NCI-H1105 treated with DMSO at 0.1 percent for 48 hours (cell line): ENCODE measurements around the gene TPRG1L.
"Not testable (repeated sequence)": the region's sequence is repeated elsewhere in the genome, so short reads cannot be mapped to it uniquely, and the experiment has no call there.

ENCODE experiments used
- DNase-seq: peaks from one replicate; lab custom pipeline; 2025; lab: John Stamatoyannopoulos, UW

Gene TPRG1L

DNA sequence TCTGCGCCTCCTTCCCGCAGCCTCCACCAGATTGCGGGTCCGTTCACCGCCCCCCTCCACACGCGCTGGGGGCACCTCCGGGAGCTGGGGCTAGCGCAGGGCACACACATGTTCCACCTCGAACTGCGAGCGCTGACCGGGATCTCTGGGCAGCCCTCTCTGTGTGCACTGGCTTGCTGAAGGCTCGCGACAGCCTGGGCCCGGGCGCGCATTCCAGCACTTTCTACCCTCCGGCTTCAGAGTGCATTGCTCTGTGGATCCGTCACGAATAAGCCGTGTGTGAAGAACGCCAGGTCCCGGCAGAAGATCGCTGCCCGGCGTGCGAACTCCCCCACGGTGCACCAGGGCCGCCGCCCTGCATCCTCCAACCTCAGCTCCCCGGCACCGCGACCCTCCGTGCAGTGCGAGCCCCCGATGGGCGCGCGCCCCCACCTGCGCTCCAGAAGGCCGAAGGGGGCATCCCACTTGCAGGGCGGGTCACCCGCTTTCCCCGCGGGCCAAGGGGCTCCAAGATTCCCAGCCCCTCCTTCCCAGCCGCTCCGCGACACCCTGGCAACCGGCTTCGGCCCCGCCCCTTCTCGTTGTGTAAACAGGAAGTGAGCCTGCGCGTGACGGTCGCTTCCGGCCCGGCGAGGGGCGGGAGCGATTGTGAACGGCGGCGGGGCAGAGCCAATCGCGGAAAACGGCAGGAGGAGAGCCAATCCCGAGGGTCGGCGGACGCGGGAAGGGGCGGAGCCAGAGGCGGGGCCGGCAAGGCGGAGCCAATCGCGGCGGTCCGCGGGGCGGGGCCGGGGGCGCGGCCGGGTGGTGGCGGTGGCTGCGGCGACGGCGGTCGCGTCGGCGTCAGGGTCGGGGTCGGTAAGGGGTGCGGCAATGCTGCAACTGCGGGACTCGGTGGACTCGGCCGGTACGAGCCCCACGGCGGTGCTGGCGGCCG is at the start of gene TPRG1L:
TPRG1L (plus strand) TSS at position 816 of the 937 bp plus-strand sequence; CDS start at position 874, 58 bp downstream.
- peak; percentile 96 for DNase-seq

DNA sequence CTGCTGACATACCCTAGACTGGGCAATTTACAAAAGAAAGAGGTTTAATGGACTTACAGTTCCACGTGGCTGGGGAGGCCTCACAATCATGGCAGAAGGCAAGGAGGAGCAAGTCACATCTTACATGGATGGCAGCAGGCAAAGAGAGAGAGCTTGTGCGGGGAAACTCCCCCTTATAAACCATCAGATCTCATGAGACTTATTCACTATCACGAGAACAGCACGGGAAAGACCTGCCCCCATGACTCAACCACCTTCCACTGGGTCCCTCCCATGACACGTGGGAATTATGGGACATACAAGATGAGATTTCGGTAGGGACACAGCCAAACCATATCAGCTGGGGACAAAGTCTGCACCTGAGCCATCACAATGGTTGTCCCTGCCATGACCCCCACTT is 49.3 kb upstream of the TPRG1L start:
- DNase-seq, result not testable (repeated sequence)

DNA sequence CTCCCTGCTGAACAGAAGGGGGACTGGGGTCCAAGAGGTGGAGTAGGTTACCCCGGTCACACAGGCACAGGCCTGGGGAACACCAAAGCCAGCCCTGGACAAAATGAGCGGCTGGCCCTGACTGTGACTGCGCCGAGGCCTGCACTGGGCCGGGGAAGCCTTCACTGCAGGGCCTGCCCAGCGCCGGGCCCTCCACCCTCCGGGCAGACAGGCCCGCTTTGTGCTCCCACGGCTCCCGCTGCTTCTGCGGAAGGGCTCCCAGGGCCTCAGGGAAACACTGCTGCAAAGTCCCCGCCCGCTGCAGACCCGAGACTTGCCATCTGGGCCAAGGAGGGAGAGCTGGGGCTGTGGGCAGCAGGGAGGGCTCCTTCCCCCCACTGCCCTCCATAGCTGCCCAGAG is 48.8 kb upstream of the TPRG1L start:
- DNase-seq, result no peak

DNA sequence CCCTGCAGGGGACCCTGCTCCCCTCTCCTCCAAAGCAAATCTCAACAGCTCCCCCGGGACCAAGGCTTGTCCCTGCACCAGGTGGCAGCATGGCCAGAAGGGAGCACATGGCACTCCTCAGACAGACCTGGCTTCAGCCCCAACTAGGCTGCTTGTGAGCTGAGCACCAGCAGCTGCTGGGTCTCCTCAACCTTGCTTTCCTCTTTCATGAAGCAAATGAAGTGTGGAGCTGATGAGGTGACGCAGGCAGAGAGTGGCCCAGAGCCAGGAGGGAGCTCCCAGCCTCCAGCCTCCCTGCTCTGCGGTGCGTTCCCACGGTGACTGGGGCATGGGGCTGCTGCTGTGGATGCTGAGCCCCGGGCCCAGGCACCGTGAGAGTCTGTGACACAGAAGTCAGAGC is 47.5 kb upstream of the TPRG1L start:
- peak; percentile 6 for DNase-seq

DNA sequence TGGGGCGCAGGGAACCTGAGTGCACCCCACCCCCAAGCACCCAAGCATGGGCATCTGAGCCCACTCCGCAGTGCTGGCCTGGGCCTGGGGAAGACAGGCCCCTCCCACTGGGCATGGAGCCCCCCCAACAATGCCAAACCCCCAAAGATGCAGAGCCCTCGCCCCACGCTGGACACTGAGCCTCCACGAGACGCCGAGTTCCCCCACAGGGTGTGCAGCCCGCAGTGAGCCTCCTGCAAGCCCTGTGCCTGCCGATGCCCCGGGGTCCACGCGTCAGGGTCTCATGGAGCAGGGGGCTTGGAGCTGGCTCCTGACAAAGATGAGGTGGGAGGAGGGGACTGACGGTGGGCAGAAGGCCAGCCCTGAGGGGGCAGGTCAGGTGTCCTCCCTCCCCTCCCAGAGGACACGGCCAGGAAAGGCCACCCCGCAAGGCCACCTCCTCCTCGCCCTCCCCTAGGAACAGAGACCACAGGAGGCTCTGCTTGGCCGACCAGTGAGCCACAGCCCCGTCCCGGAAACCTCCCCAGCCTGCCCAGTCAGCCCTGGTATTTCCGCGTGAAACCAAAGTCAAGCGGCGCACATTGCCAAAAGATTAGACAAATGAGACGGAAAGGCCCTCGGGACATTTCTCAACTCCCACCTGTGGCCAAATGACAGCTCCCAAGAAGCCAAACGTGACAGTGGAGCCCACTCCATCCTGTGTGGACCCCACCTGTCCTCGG is 46.9 kb upstream of the TPRG1L start:
- DNase-seq, result no peak

DNA sequence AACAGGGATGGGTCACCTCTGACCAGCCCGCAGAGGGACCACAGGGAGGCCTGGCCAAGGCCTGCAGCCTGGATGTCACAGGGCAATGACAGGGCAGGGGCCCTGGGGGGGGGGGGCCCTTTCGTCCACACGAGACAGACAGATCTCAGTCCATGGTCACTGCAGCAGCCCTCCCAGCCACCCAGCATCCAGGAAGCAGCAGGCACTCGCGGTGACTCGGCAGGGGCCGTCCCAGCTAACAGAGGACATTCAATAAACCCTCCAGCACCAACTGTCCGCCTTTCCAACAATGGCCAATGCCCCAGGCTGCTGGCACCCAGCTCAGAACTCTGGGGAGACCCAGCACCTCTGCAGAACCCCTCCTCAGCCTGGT is 46.4 kb upstream of the TPRG1L start:
- no peak for DNase-seq

DNA sequence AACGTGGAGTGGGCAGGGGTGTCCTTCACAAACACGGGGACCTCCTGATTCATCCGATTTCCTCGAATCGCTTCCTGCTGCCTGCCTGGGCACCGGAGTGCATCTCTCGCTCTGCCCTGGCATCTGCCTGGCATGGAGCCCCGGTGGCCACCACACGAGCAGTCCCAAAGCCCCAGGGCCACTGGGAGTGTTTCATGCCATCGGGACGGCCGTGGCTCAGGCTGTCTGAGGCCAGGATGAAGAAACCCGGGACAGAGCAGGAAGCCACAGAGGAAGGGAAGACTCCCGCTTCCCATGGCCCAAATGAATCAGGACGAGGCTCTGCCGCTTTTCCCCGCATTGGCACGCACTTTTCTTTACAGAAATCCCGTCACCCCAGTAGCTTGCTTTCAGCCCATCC is 45.9 kb upstream of the TPRG1L start:
- DNase-seq, result no peak

DNA sequence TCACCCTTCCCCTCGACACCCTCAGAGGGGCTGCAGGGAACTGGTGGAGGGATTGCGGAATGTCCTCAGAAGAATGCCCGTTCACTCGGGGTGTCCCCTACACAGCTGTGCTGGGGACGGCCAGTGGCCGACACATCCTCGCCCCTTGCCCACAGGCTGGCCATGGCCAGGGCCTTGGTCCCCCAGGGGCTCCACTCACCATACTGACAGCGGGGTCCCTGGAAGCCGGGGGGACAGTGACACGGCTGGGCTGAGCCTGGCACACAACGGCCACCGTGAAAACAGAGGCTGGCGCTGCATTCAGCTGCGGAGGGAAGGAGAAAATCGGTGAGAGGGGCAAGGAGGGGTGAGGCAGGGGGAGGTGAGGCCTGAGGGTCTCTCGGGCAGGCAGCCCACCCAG is 45.2 kb upstream of the TPRG1L start:
- DNase-seq, result no peak

DNA sequence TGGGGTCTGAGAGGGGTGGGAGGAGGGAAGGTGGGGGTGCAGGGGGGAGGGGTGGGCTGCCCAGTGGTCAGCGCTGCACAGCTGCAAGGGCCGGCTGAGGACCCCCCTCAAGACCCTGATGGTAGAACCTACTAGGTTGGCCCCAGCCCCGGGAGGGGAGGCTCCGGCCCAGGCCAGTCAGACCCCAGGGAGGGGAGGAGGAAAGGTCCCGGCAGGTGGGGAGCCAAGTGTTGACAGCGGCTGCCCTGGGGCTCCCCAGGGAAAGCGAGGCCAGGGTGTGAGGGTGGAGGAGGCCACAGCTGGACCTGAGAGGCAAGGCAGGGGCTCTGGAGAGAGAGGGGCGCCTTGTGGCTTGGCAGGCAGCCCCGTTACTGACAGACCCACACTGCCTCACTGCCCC is 44.6 kb upstream of the TPRG1L start:
- no peak for DNase-seq

DNA sequence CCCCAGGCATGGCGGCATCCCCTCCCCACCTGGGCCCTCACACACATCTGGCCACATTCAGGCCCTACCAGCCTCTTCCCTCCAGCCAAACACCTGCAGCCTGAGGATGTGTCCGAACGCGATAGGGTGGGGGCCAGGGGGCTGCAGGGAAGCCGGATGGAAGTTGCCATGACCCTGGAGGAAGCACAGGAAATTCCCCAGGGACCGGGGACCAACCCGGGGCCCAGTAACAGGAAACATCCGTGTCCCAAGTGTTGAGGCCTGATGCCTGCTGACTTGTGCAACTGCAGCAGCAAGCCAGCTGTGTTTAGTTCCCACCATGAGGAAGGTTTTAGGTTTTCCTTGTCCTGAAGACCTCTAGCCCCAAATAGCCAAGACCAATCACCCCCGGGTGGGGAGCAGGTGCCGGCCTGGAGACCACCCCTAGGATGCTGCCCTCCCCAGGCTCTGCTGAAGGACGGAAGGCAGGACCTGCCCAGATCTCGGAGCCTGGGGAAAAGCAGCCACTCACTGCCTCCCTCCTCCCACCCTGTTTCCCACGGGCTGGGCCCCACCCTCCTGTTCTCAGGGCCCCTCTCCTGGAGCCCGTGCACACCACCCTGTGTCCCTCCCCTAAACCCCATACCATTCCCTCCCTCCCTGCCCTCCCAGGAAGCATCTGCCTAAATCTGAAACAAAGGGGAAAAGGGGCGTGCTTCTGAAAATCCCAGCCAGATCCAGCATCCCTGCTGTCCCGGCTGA is 43.3 kb upstream of the TPRG1L start:
- no peak for DNase-seq

DNA sequence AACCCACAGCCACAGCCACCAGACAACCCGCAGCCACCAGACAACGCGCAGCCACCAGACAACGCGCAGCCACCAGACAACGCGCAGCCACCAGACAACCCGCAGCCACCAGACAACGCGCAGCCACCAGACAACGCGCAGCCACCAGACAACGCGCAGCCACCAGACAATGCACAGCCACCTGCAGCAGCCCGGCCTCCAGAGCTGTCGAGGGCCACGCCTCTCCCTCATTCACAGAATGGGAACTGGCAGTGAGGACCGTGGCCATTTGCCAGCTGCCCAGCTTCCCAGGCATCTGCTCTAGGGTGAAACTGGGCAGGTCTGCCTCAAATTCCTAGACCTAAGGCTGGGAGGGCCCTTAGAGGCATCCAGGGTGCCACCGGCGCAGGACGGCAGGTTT is 41.1 kb upstream of the TPRG1L start:
- not testable (repeated sequence) for DNase-seq

DNA sequence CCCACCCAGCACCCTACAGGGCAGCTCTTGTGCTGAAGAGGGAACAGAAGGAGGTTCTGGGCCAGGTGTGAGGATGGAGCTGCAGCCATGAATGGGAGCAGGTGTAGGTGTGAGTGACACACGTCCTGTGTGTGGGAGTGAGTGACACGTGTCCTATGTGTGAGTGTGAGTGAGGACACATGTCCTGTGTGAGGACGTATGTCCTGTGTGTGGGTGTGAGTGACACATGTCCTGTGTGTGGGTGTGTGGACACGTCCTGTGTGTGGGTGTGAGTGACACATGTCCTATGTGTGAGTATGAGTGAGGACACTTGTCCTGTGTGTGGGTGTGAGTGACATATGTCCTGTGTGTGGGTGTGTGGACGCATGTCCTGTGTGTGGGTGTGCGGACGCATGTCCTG is 39.9 kb upstream of the TPRG1L start:
- DNase-seq, result no peak

DNA sequence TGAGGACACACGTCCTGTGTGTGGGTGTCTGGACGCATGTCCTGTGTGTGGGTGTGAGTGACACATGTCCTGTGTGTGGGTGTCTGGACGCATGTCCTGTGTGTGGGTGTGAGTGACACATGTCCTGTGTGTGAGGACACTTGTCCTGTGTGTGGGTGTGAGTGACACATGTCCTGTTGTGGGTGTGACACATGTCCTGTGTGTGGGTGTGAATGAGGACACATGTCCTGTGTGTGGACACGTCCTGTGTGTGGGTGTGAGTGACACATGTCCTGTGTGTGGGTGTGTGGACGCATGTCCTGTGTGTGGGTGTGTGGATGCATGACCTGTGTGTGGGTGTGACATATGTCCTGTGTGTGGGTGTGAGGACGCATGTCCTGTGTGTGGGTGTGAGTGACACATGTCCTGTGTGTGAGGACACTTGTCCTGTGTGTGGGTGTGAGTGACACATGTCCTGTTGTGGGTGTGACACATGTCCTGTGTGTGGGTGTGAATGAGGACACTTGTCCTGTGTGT is 39.4 kb upstream of the TPRG1L start:
- not testable (repeated sequence) for DNase-seq

DNA sequence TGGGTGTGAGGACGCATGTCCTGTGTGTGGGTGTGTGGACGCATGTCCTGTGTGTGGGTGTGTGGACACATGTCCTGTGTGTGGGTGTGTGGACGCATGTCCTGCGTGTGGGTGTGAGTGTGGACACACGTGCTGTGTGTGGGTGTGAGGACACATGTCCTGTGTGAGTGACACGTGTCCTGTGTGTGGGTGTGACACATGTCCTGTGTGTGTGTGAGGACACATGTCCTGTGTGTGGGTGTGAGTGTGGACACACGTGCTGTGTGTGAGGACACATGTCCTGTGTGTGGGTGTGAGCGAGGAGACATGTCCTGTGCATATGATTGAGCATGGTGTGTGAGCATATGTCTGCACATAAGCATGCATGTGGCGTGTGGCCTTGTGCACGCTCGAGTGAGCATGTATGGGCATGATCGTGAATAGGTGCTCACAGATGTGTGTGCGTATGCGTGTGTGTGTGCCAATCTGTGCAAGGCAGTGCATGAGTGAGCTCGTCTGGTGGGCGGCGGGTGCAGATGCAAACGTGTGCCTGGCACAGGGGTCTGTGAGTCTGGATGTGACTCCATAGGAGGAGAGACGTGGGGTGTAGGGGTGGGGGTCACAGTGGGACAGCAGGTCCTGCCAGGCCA is 38.8 kb upstream of the TPRG1L start:
- DNase-seq, result no peak

DNA sequence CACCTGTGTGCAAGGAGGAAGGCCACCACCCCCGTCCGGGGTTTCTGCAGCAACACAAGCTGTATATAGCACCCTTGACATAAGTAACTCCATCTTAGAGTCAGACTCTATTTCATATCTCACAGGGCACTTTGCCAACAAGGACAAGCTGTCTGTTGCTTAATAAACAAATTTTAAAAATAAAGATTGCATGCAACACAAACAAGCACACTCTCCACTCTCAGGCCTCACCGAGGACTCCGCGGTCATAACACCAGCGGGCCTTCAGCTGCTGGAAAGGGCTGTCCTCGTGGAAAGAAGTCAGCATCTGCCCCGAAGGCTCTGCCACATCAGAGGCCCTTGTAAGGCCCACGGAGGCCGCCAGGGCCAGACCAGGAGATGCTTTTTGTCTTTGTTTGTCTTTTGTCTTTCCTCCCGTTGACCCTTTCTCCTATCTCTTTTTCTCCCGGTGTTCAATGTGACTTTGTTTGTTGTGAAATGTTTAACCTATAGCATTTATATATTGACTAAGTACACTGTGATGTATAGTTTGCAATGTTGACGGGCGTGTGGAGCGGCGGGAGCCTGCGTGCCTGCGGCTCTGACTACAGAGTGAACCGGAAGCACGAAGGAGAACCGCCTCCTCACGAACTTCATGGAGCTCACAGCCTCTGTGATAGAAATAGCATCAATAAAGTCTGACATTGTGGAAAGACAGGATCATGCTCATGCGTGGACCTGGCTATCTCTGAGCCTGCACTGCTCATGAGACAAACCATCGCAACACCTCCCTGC is 37.6 kb upstream of the TPRG1L start:
- DNase-seq, result no peak

DNA sequence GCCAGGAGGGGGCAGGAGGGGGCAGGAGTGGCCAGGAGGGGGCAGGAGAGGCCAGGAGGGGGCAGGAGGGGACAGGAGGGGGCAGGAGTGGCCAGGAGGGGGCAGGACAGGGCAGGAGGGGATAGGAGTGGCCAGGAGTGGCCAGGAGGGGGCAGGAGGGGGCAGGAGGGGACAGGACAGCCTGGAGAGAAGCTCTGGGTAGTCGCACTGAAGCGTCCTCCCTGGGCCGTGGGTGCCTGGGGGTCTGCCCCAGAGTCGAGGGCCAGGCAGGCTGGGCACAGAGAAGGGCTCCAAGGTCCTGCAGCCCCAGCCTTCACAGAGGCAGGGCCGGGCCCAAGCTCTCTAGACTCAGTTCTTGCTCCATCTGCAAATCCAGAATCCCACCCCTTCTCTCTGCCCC is 36.4 kb upstream of the TPRG1L start:
- DNase-seq, result no peak

DNA sequence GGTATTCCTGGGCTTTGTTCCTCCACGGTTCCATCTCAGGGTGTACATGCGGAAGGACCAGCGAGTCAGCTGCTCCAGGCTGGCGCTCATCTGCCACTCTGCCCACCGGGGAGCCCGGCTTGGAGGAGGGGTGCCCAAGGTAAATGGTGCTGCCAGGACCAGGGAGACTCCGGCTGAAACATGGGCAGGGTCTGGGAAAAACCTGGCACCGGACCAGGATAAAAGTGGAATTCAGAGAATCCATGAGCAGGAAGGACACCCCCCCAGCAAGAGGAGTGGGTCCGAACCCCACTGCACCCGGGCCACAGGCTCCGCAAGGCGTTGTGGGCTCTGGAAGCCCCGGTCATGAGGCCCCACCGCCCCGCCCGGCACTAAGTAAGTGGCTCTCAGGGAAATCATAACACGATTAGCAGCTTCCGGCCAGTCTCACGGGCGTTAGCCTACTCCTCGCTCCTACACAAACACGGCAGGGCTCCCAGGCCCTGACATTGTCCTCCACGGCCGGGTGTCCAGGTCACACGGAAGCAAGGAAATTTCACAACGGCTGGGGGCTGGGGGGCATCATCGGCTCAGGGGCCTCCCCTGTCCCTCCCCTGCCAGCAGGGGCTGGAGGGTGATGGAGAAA is 34.6 kb upstream of the TPRG1L start:
- DNase-seq, result no peak

DNA sequence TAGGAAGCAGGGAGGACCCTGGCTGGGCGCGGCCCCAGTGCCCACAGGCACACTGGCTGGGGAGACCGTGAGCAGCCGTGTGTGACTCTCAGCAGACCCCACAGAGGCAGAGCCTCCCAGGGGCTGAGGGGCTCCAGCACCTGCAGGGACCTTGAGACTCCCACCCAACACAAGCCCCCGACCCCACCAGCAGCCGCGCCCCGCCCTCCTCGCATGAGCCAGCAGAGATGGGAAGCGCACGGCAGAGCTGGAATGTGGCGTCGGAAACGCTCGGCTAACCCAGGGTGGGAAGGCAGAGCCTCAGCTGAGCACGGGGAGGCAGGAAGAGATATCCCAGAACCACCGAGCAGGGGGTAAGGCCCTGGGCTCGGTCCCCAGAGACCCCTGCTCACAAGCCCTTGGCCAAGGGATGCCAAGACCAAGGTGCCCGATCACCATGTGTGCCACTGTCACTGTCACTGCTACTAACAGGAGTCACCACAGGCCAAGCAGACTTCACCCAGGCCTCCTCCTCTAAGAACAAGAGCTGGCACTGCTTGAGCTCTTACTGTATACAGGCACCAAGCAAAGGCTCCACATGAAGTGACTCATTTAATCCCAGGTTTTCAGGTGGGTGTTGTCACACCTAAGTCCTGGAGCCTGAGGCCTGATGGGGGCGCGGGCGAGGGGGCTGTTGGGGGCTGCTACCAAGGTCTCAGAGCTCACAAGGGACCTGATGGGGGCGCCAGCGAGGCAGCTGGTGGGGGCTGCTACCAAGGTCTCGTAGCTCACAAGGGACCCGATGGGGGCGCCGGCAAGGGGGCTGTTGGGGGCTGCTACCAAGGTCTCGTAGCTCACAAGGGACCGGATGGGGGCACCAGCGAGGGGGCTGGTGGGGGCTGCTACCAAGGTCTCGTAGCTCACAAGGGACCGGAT is 33.6 kb upstream of the TPRG1L start:
- no peak for DNase-seq

DNA sequence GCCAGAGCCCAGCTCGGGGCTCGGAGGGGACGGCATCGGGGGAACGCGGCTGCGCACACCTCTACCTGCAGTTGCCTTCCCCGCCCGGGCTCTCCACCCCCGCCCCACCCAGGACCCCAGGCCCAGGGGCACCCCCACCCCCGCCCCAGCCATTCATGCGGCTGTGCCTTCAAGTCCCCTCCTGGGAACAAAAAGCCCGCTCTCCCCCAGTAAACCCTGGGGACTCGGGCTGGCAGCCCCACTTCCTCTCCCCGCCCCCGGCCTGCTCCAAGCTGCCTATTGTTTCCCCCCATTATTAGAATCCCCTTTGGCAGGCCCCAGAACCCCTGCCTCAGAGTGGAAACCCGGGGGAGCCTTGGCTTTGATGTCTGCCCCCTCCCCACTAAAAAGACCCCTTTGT is 31.5 kb upstream of the TPRG1L start:
- no peak for DNase-seq

DNA sequence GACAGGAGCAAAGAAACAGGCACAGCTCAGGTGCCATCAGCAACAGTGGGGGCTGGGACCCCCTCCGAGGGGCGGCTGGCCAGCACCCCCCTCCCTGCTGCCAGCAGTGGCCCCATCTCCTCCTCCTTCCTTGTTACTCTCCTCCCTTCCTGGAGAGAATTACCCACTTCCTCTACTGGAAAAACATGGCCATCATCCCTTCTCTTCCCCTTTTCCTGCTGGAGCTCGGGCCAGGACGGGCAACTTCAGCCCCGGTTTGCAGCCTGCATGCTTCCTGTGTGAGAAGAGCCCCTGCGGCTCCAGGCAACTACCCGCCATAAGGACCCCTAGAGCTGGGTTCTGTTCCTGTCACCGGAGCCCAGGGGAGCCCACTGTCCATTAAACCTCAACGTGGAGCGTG is 31.1 kb upstream of the TPRG1L start:
- no peak for DNase-seq
